ENCODE results near the gene PLEKHA8.

DNA sequence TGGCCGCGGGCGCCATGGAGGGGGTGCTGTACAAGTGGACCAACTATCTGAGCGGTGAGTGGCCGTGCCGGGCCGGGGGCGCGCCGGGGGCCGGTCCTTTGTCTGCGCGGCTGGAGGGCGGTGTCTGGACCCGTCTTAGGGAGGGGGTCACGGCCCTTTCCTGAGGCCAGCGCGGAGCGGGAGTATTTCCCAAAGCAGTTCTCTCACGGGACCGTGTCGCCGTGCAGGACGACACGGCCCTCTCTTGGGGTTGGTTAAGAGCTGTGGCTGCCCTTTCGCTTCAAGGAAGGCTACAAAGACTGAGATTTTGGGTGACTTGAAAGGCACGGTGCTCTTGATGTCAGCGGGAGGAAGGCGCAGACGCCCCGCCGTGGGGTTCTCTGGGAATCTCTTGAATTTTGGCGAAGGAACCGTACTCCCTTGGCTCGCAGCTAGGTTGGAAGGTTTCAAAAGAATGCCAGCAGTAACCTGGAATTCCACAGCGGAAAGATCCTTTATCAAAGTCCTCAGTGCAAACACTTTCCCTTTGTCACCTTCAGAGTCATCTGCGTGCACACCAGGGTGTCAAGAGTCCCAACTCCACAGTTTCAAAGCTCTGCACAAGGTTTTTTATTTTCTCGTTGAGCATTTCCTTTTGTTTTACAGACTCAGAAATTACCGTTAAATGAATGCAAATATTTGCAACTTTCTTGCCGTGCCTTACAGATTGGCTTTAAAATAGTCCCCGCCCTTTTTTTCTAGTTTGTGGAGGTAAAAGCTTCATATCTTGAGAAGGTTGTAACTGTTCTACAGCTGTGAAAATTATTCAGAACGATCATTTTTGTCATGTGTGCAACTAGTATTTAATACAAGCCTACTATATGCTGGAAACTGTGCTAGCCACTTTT is 780 bp downstream of the PLEKHA8 start:
- no peak for TF ChIP-seq POLR2AphosphoS5 (IDR thresholded peaks at IDR 0.05; ENCODE audit: borderline replicate concordance, low read depth, low read length)
- no peak for TF ChIP-seq EZH2 (IDR thresholded peaks at IDR 0.05)
